Mammary epithelial cell (primary cell): Measurements from ENCODE around the gene ANK3.

Source experiments
- EZH2 ChIP-seq: IDR thresholded peaks from 2 replicates; pipeline ENCODE4 v1.6.1; 2012; ENCODE audit warnings: low read length, inconsistent platforms, borderline replicate concordance
- TF ChIP-seq, protein P1 (sequence below), 2 donors: IDR thresholded peaks in 1 of 2; conservative IDR thresholded peaks in 1 of 2; 2 replicates each; pipeline ENCODE4 v1.5.1; 2011 to 2012; ENCODE audit warnings: inconsistent platforms in 2 of 2, low read length in 2 of 2, mild to moderate bottlenecking in 2 of 2, control low read depth in 1 of 2, low read depth in 1 of 2; ENCODE audit not compliant: insufficient read depth in 1 of 2; ENCODE audit errors: extremely low read depth in 1 of 2

DNA sequence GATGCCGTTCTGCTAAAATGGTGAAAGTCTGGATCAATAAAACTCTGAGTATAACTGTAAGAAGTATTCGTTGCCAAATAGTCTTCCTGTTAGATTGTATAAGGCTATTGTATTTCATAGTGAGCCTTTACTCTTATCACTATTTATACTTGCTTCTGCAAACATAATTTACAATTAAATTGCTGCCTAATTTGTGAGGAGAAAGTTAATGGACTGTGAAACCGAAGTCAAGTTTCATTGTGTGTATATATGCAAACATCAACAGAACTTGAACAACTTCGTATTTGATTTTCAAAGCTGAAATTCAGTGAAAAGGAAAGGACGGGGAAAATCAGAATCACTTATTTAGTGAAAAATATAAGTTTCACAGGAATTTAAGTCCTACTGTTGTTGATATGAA is 347.4 kb downstream of the ANK3 start:
- TF ChIP-seq, protein P1, sequence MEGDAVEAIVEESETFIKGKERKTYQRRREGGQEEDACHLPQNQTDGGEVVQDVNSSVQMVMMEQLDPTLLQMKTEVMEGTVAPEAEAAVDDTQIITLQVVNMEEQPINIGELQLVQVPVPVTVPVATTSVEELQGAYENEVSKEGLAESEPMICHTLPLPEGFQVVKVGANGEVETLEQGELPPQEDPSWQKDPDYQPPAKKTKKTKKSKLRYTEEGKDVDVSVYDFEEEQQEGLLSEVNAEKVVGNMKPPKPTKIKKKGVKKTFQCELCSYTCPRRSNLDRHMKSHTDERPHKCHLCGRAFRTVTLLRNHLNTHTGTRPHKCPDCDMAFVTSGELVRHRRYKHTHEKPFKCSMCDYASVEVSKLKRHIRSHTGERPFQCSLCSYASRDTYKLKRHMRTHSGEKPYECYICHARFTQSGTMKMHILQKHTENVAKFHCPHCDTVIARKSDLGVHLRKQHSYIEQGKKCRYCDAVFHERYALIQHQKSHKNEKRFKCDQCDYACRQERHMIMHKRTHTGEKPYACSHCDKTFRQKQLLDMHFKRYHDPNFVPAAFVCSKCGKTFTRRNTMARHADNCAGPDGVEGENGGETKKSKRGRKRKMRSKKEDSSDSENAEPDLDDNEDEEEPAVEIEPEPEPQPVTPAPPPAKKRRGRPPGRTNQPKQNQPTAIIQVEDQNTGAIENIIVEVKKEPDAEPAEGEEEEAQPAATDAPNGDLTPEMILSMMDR (conservative IDR thresholded peaks at IDR 0.05 in 1 of 2, IDR thresholded peaks at IDR 0.05 in 1 of 2; ENCODE audit: extremely low read depth in 1 of 2, insufficient read depth in 1 of 2, low read depth in 1 of 2, low read length in 2 of 2) = no peak
- TF ChIP-seq EZH2 = no peak
